HT1080 (cell line): Measurements from ENCODE around the gene XPO6. TPM values are rescaled to one million over a fixed set of nuclear protein-coding genes. Genes with fewer than 3 reads are reported as not detected.

Source experiments
- DNase-seq: peaks from one replicate; pipeline ENCODE4 v3.0.0-alpha.2; 2015; ENCODE audit warnings: low read depth
- total RNA-seq: library from RNA; depleted of rRNA; stranded (reverse); fragments of >200 nt; shearing (Covaris generic); gene quantifications from 2 replicates; pipeline ENCODE4 v1.2.3, GENCODE V29; 2014

The XPO6 gene
- total RNA-seq, 1 experiment from 2014 or later = 176 TPM

DNA sequence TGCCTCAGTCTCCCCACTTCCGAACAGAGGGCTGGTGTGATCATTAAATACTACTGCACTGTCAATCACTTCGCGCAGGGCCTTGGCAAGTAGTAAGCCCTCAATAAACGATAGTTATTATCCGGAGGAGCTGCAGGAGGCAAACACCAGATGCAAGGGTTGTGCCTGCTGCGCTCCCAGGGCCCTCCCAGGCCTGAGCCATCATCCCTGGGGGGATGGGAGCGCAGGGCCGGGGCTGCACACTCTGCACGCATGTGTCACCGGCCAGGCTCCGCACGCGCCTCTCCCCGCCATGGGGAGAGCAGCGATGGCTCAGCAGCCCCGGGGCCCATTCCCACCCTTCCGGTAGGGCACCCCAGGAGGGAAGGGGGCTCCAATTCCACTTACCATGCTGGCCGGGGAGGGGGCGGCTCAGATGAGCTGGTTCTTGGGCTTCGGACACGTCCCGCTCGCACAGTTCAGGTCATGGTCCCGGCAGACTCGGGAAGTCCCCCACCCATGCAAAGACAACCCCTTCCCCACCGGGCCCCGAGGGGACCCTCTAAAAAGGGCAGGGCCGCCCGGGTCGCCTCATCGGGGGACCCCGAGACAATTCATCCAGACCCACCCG, 681 bp downstream of the XPO6 start:
- peak; percentile 62 for DNase-seq

DNA sequence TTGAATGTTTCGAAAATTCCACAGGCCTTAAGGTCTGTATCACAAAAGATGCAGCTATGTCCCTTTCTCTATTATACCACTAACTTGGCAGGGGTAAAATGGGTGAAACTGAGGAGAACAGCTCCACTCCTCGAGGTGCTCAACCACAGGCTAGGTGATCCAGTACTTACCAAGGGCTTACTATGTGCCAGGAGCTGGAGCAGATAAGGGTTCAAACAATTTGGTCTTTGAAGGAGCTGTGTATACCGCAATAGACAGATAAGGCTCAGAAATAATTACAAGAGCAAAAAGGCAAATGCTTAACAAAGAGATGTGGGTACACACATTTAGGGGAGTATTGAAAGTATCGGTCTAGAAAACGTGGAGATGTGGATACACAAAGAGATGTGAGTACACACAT, 1.5 kb downstream of the XPO6 start:
- DNase-seq = no peak

DNA sequence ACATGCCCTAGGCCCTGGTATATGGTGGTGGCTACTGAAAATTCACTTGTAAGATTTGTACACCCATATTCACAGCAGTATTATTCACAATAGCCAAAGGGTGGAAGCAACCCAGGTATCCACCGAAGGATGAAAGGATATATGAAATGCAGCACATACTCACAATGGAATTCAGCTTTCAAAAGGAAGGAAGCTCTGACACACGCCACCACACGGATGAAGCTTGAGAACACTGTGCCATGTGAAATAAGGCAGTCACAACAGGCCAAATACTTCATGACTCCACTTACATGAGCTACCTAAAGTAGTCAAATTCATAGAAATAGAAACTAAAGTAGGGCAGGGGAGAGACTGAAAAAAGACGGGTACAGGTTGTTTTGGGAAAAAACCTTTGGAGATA, 2.9 kb downstream of the XPO6 start:
- no peak for DNase-seq

DNA sequence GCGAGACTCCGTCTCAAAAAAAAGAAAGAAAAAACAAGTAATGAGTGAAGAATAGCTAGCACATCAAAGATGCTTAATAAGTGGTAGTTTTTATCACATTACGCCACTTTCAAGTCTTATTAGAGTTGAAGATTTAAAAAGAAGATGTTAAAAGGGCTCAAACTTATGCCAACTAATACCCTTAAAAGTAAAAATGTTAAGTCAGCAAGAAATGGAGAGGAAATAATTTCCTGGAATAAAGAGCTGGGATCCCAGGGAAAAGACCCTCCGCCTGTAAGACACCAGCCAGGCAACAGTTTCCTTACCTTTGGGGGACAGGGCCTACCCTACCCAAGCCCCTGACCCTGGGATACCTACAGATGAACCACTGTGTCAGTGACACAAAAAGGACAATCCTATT, 3.6 kb downstream of the XPO6 start:
- no peak for DNase-seq

DNA sequence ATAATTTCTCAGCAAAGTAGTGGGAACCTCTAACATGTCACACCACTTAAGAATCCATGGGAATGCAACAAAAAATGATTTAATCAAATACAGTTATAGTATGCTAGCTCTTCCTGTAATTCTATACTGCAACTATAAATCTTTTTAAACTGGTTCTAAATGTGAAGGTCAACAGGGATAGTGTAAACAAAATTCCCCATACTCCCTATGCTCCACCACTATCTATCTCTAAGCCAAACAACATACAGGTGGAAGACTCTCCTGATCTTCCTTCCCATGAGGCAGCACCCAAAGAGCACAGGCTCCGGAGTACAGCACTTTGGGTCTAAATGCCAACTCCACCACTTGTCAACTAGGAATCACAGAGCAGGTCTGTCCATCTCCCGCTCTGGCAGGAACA, 4.4 kb downstream of the XPO6 start:
- no peak for DNase-seq

DNA sequence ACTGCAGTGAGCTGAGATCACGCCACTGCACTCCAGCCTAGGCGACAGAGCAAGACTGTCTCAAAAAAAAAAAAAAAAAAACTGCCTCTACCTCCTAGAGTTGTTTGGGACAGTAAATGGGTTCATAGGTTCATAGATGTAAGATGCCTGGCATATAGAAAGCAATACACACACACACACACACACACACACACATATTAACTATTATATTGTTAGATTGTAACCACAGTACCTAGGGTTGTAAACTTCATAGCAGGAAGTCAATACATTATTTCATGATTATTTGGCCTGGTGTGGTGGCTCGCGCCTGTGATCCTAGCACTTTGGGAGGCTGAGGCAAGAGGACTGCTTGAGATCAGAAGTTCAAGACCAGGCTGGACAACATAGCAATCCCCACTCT, 5.8 kb downstream of the XPO6 start:
- no peak for DNase-seq

DNA sequence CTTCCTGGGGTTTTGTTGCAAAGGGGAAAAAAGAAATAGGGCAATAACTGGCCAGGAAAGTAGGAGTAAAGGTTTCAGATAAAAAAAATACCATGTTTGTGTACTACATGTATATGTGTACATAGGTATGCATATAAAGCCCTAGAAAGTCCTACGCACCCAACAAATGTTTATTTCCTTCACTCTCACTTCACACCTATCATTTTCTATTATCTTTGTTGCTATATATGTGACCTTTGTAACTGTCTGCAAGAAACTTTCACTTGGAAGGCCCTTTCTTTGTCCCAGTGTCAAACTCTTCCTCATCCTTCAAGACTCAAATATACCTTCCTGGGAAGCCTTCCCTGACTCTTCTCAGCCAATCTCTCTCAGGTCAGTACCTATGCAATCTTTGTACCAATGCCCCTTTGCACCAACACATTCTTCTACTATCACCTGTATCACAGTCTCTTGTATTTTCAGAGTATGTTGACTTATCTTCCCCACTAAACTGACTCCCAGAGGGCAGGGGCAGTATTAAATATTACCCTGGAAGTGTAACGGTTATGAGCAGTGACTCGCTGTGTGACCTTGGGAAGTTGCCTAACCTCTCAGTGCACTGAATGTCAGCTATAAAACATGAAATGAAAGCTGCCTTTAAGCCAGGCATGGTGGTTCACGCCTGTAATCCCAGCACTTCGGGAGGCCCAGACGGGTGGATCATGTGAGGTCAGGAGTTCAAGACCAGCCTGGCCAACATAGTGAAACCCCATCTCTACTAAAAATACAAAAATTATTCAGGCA, 6.5 kb downstream of the XPO6 start:
- no peak for DNase-seq

DNA sequence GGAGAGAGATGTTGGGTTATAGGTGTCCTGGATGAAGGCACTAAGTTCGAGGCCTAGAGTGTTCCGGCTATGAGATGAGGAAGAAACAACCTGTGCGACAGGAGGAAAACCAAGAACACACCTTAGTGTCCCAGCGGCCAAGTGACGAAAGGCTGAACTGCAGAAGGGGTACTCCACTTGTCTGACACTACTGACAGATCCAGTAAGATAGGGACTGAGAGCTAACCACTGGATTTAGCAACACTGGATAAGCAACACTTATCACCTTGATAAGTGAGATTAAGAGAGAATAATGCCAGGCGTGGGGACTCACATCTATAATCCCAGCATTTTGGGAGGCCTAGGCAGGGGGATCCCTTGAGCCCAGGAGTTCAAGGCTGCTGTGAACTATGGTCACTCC, 7.1 kb downstream of the XPO6 start:
- DNase-seq = no peak

DNA sequence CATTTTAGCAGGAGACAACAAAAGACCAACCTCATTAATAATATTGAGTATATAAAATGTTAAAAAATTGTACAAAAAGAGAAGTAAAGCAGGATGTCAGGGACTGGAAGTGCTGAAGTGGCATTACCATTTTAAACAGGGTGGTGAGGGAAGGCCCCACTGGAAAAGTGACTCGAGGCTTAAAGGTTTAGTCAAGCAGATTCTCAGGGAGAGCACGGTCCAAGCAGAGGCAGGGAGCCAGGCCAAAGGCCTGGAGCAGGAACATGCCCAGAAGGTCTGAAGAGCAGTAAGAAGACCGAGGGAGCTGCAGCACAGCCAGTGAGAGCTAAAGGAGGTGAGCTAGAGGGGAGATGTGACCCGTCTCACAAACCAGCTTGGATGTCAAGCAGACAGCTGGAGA, 7.6 kb downstream of the XPO6 start:
- no peak for DNase-seq

DNA sequence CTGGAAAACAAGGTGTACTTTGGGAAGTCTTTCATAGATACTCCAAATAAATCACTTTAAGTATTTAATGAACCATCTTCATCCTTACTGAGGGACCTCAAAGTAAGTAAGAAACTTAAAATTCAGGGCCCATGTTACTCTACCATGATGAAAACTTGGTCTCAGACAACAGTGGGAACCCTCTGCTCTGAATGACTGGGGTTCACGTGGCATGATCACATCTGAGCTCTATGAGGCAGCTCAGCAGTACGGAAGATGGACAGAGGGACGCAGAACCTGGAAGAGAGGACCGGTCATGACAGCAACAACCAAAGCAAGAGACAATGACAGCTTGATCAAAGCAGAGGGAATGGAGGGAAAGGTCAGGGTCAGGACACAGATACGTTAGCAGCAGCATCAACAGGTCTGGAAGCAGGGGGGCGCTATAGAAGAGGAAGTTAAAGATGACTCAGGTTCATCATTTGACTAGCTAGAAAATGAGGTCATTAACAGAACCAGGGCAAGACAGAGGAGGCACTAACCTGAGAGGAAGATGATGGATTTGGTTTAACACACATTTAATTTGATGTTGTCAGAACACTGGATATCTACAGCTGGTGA, 9.5 kb downstream of the XPO6 start:
- peak; percentile 20 for DNase-seq

DNA sequence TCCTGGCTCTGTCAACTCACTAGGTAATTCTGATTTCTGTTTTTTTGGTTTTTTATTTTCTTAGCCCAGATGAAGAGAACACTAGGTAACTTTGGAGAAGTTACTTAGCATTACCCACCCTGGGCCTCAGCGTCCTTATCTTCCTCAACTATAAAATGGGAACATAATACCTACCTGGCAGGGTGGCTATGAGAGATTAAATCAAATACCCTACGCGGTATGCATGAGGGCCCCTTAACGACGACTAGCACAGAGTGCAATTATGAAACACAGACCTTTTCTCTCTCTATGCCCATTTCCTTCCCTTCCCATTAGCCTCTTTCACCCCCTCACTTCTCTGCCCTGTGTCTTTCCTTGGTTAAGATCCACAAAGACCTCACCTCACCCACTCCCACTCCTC, 11.1 kb downstream of the XPO6 start:
- DNase-seq = no peak

DNA sequence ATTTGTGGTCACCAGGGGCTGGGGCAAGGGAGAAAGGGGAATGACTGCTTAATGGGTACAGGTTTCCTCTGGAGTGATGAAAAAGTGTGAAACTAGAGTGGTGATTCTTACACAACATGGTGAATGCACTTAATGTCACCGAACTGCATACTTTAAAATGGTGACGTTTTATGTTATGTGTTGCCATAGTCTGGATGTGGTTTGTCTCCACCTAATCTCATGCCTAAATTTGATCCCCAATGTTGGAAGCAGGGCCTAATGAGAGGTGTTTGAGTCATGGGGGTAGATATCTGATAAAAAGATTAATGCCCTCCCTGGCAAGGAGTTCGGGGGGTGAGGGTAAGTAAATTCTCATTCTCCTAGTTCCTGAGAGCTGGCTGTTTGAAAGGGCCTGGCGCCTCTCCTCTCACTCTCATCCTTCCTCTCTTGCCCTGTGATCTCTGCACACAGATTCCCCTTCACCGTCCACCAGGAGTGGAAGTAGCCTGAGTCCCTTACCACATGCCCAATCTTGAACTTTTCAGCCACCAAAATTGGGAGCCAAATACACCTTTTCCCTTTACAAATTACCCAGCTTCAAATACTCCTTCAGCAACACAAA, 15.3 kb downstream of the XPO6 start:
- DNase-seq = no peak

DNA sequence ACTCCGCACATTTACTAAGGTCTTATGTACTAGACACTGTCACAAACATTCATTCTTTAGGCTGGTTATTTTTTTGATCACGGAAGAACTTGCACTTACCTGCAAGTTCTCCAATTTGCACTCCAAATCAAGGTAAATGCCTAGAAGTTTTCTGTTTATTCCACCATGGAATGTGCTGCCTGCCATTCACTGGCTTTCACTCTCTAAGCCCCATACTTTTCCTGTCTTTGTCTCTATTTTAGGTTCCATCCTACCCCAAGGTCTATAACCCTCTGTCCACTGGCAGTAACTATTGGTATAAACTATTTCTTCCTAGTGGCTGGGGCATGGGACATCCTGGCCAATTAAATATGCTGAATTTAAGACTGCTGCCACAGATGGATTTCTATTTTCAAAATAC, 15.9 kb downstream of the XPO6 start:
- DNase-seq = no peak

DNA sequence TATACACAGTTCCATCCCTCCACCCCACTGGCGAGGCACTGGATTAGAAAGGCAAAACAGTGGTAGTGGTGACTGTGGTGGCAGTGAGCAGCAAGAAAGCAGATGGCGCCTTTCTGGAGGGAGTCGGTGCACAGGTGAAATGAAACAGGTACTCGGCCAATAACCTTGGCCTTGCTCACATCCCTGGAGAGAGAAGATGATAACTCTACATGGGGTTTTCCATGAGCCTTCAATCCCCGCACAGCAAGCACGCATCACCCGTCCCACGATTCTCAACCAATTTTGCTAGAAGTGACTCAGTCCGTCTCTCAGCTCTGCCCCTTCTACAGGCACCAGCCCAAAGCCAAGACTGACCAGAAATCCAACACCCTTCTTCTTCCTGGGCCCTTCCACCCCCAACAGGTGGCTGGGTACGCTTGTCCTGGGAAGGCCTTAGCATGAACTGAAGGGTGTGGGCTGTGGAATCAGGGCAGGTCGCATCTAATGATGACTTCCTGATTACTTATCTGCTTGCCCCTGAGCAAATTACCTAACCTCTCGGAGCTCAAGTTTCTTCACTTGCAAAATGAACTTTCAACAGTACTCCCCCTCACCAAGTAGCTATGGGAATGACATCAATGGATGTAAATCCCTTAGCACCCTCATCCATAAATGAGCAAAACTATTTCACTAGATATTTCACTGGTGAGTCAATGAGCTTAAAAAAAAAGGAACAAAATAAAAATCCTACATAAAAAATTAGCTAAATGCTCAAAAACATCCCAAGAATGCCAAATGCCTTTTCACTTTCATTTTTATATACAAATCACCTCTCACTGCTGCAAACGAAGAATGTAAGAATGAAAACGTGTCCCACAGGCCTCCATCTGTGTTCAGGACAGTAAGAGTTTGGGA, 18.0 kb downstream of the XPO6 start:
- DNase-seq = peak; percentile 73

DNA sequence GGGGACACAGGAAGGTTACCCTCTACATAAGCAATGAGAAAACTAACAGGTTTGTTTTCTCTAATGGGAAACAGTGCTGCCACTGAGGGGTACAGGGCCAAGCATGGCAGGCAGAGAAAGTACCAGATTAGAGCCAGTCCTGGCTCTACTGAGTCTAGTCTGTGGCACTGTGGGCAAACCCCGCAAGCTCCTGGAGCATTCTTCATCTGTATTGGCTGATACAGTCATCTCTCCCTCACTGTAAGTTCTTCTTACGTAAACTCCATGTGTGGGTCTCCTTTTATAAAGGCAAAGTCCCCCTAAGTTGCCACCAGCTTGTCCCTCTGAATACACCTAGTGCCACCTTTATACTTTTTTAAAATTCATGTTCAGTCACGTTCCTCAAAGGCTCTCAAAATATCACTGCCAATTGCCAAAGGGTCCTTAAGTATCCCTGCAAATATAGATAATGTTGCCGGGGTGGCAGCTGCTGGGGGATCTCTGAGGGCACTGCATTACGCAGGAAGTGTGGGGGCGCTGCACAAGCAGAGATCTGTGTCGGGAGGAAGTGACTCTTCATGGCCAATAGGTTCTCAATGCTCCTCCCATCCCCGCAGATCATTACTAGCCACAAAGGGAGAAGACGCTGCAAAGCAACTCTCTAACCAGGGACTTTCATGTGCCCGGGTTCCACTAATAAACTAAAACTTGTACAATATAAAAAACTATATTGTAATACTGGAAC, 18.8 kb downstream of the XPO6 start:
- DNase-seq = no peak

DNA sequence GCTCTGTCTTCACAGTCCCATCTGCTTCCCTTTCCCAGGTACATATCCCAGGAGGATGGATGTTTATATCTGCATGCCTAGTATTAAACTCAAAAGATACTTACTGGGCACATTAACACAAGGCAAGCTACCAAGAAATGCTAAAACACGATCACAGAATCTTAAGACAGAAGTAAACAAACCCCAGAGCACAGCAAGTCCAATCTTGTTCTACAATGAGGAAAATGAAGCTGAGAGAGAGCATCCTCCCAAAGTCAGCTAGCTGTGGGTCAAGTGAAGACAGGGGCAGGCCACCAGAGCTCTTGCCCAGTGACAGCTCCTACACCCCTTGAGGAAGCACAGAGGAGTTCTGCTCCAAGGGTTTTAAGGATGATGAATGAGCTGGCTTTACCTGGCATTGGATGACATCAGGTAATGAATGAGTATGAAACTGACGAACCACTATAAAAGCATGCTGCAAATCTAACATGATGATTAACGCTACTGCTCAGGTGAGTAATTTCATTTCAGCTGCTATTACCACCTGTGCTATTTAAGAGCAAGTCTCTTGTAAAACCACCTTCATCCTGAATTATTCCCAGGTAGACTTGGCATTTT, 20.3 kb downstream of the XPO6 start:
- no peak for DNase-seq

DNA sequence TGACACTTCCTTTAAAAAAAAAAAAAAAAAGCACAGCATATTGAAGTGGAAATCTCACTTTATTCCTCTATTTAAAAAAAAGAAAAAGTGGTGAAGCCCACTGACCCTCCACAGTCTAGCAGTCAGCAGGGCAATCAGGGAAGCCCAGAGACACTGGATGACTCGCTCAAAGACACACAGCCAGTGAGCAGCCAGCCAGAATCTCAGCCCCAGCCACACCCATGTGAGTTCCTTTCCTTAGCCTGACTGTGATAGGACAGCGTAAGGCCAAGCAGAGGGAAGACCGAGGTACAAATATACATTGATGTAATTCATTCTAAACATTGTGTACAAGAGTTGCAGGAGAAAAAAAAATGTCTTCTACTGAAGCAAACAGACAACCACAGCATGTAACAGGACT, 22.5 kb downstream of the XPO6 start:
- no peak for DNase-seq

DNA sequence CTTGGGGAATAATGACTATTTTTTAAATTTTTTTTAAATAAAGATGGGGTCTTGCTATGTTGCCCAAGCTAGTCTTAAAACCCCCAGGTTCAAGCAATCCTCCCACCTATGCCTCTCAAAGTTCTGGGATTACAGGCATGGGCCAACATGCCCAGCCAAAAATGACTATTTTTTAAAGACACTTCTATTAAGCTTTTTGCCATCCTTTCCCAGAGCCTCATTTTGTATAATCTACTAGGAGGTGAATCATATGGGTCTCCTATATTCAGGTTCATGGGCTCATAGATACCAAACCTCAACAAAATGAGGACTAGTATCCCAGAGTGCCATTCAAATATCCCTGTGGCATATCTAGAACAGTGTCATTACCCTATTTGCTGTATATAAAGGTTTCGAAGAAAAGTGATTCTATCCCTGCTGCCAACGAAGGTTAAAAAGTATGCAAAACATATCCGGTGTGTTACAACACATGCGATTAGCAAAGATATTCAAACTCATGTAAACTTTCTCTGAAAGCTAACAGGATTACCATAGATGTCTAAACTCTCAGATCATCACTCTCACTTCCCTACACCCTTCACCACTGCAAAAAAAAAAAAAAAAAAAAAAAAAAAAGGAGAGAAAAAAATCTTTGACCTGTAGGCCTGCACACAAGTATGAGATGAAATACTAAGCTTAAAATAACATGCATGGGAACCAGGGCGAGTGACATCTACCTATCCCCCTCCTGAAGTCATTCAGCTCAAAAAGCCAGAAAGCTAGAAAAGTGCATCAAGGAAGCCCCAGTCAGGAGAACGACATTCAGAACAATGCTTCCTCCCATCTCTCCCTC, 23.5 kb downstream of the XPO6 start:
- DNase-seq = no peak

DNA sequence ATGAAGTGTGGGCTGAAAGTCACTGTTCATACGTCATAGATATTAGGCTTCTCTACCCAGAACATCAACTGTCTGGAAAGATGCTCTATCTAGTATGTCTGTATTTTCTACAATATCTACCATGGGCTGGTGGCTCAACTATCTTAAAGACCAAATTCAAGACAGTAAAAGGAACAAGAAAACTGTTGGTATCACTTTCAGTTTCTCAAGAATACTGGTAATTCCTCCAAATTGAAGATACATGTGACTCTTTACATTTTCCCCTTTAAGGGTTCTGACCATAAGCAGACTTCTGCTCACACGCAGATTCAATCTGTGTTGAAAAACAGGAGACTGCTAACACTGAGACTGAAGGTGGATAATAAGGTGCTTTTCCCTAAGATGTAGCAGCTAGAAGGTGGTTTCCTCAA, 24.2 kb downstream of the XPO6 start:
- no peak for DNase-seq
